HFFc6 (cell line): ENCODE data around the gene POLR2B. TPM values are rescaled to one million over a fixed set of nuclear protein-coding genes. Genes with fewer than 3 reads are reported as not detected.

Source experiments
- DNase-seq: peaks from one replicate; pipeline ENCODE4 v3.0.0-alpha.2; 2018
- H3K27ac Mint-ChIP-seq: 2 replicates; pipeline ENCODE4 v1.8.0; 2020; ENCODE audit warnings: mild to moderate bottlenecking, mixed read lengths
- H3K27me3 Mint-ChIP-seq: 2 replicates; pipeline ENCODE4 v1.8.0; 2021; ENCODE audit warnings: mild to moderate bottlenecking, moderate library complexity, mixed read lengths; ENCODE audit not compliant: insufficient read depth
- H3K36me3 Mint-ChIP-seq: 2 replicates; pipeline ENCODE4 v1.8.0; 2021; ENCODE audit warnings: low read depth, mixed read lengths
- H3K4me1 Mint-ChIP-seq: 2 replicates; pipeline ENCODE4 v1.8.0; 2020; ENCODE audit warnings: low read depth, mixed read lengths
- H3K4me3 Mint-ChIP-seq: 2 replicates; pipeline ENCODE4 v1.8.0; 2020; ENCODE audit warnings: mild to moderate bottlenecking, moderate library complexity, mixed read lengths
- H3K9me3 Mint-ChIP-seq: 2 replicates; pipeline ENCODE4 v1.8.0; 2020; ENCODE audit warnings: mild to moderate bottlenecking, mixed read lengths
- total RNA-seq, 6 experiments: library from RNA; stranded (reverse); fragmentation: NEBNext Ultra II Directional; extraction: Animal tissue kit (Norgen Biotek cat#: 25700); gene quantifications; 2 replicates in 1 of 6; 3 replicates in 5 of 6; pipeline ENCODE4 v1.2.3, GENCODE V29; 2021
- TF ChIP-seq, protein P1 (sequence below): fragments of 200-600 bp; sonication (generic); IDR thresholded peaks from 2 replicates; pipeline ENCODE4 v1.5.0; 2021; ENCODE audit warnings: antibody characterized with exemption, mild to moderate bottlenecking

Gene POLR2B
- total RNA-seq, 6 experiments from 2014 or later, result 83.5 to 90.9 (median 87.8) TPM

- Mint-ChIP-seq H3K27ac (peak overlapping the region; percentile 44), H3K4me1 (peaks cover 88% of the 10 kb centered on the region), H3K36me3 (peaks cover 28% of the 10 kb centered on the region)
Measured at GRCh38 chr4:57068237-57068981, 89.7 kb downstream of the POLR2B start.

DNA sequence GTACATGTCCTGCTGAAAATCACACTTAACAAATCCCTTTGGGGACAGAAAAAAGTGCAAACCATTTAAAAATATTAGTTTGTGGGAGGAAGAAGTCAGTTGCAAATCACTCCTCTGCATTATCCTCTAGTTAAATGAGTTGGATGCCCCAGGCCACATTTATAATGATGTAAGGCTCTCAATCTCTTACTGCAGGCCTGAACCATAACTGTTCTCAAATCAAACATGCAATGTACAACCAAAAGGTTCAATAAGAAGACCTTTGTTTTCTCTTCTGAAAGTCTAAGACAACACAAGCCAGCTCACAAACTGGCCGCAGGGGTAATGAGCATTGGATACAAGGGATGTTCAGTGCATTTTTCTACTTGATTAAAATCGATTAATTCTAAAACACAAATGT, 91.8 kb downstream of the POLR2B start:
- Mint-ChIP-seq H3K4me1 (peaks cover 88% of the 10 kb centered on the region), H3K4me3 (no peak overlapping the region), H3K27me3 (peaks cover 2% of the 10 kb centered on the region), H3K9me3 (no peaks in the 10 kb centered on the region), H3K36me3 (peaks cover 40% of the 10 kb centered on the region), H3K27ac (peak overlapping the region; percentile 62)
- TF ChIP-seq, protein P1, sequence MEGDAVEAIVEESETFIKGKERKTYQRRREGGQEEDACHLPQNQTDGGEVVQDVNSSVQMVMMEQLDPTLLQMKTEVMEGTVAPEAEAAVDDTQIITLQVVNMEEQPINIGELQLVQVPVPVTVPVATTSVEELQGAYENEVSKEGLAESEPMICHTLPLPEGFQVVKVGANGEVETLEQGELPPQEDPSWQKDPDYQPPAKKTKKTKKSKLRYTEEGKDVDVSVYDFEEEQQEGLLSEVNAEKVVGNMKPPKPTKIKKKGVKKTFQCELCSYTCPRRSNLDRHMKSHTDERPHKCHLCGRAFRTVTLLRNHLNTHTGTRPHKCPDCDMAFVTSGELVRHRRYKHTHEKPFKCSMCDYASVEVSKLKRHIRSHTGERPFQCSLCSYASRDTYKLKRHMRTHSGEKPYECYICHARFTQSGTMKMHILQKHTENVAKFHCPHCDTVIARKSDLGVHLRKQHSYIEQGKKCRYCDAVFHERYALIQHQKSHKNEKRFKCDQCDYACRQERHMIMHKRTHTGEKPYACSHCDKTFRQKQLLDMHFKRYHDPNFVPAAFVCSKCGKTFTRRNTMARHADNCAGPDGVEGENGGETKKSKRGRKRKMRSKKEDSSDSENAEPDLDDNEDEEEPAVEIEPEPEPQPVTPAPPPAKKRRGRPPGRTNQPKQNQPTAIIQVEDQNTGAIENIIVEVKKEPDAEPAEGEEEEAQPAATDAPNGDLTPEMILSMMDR, result no peak
- no peak for DNase-seq

More at GRCh38 chr4:57068237-57068981, 89.7 kb downstream of the POLR2B start:
- DNase-seq, result no peak
- TF ChIP-seq, protein P1, result no peak
- Mint-ChIP-seq H3K4me3 (no peak overlapping the region), H3K27me3 (no peaks in the 10 kb centered on the region; the same call in 1 of the 2 replicates), H3K9me3 (no peaks in the 10 kb centered on the region)

- peaks cover 88% of the 10 kb centered on the region for H3K4me1 Mint-ChIP-seq
- H3K36me3 Mint-ChIP-seq, result peaks cover 49% of the 10 kb centered on the region
- H3K9me3 Mint-ChIP-seq, result no peaks in the 10 kb centered on the region
- no peak for DNase-seq
- TF ChIP-seq, protein P1, result no peak
- peaks cover 2% of the 10 kb centered on the region for H3K27me3 Mint-ChIP-seq
- peak overlapping the region; percentile 62 for H3K27ac Mint-ChIP-seq
- H3K4me3 Mint-ChIP-seq, result no peak overlapping the region
Measured at GRCh38 chr4:57071326-57071725, 92.6 kb downstream of the POLR2B start.

- TF ChIP-seq, protein P1, result no peak
- Mint-ChIP-seq H3K4me1 (peaks cover 88% of the 10 kb centered on the region), H3K27ac (no peak overlapping the region), H3K36me3 (peaks cover 50% of the 10 kb centered on the region), H3K9me3 (no peaks in the 10 kb centered on the region), H3K27me3 (peaks cover 4% of the 10 kb centered on the region), H3K4me3 (no peak overlapping the region)
- DNase-seq, result no peak
Measured at GRCh38 chr4:57073559-57073958, 94.9 kb downstream of the POLR2B start.

DNA sequence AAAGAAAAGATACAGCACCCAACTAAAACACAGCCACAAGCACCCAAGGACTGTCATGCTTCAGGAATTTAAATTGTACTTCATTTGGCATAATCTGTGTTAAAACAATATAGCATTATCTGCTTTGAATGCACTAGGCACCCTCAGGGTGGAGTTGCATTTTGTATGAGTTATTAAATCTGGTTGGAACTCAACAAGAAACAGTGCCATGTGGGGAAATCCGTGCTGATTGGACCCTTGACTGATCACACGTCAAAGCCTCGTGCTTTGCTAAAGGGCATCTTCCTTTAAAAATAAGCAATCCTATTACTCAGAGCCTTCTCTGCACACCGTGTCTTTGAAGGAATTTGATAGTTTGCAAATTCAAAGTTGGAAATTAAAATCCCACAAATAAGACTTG, 96.0 kb downstream of the POLR2B start:
- Mint-ChIP-seq H3K27me3 (peaks cover 7% of the 10 kb centered on the region), H3K36me3 (peaks cover 49% of the 10 kb centered on the region), H3K4me1 (peaks cover 89% of the 10 kb centered on the region), H3K9me3 (no peaks in the 10 kb centered on the region), H3K4me3 (peak overlapping the region; percentile 36), H3K27ac (peak overlapping the region; percentile 86)
- TF ChIP-seq, protein P1, result no peak
- DNase-seq, result peak; percentile 87
